HG03378 (cell line): ENCODE data around the gene HDDC3.
"Not testable (repeated sequence)": the region's sequence is repeated elsewhere in the genome, so short reads cannot be mapped to it uniquely, and the experiment has no call there.

Source experiments
- ATAC-seq: cut with Tn5 transposase; IDR thresholded peaks from one replicate; pipeline ENCODE4 v1.9.1; 2021; ENCODE audit warnings: mild to moderate bottlenecking, moderate library complexity; ENCODE audit not compliant: unreplicated experiment

HDDC3 gene

DNA sequence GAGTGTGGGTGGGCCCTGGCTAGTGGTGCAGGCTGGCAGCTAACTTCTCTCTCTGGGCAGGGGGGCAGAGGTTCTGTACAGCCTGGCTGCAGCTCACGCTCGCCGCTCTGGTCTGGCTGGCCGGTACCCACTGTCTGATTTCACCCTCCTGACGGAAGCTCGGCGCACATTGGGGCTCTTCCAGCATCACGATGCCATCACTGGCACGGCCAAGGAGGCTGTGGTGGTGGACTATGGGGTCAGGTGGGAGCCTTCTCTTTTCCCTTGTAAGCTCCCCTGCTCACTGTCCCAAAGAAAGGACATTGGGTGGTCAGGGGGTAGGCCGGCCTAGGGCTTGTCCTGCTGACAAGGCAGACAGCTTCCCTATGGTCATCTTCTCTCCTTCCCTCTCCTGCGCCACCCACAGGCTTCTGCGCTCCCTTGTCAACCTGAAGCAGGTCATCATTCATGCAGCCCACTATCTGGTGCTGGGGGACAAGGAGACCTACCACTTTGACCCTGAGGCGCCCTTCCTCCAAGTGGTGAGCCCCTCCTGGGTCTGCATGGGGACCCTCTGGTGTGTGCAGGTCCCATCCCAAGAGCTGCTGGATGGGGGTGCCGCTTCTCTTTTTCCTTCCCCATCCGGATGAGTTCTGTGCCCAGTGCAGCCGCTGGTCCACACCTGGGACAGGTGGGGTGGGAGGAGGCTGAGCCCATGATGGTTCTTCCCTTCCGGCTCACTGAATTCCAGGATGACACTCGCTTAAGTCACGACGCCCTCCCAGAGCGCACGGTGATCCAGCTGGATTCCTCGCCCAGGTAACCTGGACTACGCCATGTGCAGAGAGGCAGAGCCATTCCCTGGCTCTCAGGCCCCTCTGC, 21.7 kb downstream of the HDDC3 start:
- no peak for ATAC-seq

- ATAC-seq, result no peak
Observed at GRCh38 chr15:90909976-90910375, 22.4 kb downstream of the HDDC3 start.

- not testable (repeated sequence) for ATAC-seq
Observed at GRCh38 chr15:90909449-90909848, 22.9 kb downstream of the HDDC3 start.

DNA sequence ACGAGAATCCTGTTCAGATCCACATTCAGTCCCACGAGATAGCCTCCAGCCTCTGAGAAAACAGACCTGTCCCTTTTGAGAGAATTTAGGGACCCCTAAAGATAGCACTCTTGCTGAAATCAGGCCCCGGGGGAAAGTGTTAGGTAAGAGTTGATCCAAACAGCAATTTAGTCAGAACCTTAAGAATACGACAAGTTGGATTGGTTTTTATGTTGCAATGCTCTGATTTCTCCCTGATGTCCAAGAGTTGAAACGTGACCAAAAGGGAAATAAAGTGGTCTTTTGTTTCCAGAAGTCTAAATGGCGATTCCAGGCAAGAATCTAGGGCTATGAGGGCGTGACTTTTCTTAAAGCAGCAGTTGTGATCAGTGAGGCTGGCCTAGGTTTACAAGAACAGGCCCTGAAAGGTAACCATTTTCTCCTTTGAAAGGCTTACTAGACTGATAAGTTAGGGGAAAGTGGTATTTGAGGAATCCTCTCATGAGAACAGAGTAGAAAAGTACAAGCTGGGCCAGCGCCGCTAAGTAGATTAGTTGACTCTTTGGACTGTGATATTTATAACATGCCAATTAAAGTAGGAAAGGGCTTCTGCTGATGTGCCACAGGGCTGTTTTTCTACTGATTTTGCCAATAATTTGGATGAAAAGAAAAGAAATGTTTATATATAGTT, 24.4 kb downstream of the HDDC3 start:
- no peak for ATAC-seq

- ATAC-seq, result no peak
Observed at GRCh38 chr15:90907051-90907660, 25.2 kb downstream of the HDDC3 start.

DNA sequence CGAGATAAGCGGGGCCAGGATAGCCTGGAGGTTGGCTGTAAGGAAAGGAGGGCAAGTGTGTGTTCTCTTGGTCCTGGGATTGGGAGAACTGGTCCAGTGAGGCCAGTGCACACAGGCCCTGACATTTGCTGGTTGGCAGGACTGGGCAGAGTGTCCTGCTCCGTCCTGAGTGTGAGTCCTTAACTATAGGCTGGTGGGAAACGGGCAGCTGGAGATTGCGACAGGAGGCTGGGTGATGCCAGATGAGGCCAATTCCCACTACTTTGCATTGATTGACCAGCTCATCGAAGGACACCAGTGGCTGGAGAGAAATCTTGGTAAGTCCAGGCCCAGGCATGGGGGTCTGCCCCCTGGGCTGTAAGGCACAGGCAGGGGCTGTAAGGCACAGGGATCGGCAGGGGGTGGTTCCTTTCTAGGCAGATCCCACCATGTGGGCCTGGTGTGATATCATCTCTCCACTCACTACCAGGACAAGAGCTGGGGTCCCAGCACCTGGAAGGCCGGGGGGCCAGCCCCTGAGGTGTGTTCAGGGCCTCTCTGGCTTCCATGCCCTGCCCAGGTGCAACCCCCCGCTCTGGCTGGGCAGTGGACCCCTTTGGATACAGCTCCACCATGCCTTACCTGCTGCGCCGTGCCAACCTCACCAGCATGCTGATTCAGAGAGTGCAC, 26.0 kb downstream of the HDDC3 start:
- ATAC-seq, result no peak

GRCh38 chr15:90905306-90906180, 26.8 kb downstream of the HDDC3 start:
- no peak for ATAC-seq

DNA sequence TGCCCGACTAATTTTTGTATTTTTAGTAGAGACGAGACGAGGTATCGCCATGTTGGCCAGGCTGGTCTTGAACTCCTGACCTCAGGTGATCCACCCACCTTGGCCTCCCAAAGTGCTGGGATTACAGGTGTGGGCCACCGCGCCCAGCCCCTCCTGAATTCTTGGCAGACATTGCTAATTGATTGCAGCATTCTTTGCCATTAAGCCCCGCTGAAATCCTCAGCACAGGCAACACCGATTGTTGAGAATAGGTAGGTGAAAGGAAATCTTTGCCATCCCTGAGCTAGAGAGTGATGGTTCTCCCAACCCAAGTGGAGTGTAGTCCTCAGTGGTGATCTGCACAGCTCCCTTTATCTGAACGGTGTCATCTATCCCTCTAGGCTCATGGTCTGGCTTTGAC, 27.6 kb downstream of the HDDC3 start:
- ATAC-seq, result no peak

DNA sequence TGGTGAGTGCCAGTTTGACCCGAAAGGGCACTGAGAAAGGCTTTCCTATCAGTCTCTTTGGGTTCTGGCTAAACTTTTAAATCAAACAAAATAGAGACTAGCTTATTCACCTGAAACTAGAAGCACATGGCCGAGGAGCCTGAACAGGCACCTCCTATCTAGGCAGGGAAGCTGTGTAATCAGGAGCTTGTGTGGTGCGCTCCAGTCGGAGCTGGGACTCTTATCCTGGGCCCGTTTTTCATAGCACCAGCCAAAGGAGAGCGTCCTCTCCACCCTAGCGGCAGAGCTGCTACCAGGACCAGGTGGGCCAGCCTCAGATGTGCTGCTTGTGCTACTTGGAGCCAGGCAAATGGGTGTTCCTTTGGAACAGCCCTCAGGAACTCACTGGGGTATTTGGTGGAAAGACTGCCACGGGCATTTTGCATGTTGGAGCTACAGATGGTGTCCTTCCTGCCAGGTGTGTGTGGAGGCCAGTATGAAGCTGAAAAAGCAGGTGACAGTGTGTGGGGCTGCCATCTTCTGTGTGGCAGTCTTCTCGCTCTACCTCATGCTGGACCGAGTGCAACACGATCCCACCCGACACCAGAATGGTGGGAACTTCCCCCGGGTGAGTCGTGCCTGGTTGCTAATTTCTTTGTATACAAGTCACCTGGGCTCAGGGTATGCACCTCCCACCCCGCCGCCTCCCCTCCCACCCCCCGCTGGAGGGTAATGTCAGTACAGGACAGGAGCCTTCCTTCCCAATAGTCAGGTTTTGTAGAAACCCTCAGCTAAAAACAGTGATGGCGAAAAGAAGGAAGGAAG, 28.4 kb downstream of the HDDC3 start:
- ATAC-seq, result no peak

DNA sequence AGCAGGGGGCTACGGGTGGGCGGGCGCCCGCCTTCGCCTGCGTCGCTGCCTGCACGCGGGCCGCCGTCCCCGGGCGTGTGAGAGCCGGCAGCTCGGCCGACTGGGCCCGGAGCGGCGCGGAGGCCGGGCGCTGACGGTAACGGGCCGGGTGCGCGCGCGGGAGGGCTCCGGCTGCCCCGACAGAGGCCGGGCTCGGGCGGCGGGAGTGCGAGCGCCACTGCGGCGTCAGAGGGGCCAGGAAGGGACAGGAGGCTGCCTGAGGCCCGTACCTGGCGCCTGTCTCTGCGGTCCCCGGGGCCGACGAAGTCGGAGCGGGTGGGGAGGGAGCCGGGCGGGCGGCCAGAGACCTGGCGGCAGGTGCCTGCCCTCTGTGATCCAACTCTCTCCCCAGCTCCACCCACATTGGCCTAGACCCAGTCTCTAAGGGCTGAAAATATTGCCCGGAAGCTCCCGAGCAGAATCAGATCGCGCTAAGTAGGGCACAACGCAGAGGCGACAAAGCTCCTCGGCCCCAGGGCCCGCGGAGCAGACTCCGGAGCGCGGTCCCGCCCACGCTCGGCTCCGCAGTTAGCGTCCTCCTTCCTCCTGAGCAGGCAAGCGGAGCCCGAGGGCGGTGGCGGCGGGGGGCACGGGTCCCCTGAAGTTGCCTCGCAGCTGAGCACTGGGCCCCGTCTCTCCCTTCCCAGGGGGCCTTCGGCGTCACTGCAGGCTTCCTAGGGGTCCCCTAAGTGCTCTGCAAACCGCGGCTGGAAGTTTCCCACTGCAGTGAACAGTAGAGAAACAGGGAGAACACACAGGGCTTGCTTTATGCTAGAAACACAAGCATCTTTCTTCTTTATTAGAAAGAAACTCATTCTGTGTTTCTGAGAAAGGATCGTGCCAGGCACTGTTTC, 29.3 kb downstream of the HDDC3 start, which contains the start of gene MAN2A2:
Gene MAN2A2, plus strand, starts transcription at position 463 of the 893 bp plus-strand sequence. CDS start 906 bp downstream, outside the sequence.
- peak; percentile 65 for ATAC-seq

- ATAC-seq, result peak; percentile 62
Observed at GRCh38 chr15:90902040-90902839, 30.1 kb downstream of the HDDC3 start.

DNA sequence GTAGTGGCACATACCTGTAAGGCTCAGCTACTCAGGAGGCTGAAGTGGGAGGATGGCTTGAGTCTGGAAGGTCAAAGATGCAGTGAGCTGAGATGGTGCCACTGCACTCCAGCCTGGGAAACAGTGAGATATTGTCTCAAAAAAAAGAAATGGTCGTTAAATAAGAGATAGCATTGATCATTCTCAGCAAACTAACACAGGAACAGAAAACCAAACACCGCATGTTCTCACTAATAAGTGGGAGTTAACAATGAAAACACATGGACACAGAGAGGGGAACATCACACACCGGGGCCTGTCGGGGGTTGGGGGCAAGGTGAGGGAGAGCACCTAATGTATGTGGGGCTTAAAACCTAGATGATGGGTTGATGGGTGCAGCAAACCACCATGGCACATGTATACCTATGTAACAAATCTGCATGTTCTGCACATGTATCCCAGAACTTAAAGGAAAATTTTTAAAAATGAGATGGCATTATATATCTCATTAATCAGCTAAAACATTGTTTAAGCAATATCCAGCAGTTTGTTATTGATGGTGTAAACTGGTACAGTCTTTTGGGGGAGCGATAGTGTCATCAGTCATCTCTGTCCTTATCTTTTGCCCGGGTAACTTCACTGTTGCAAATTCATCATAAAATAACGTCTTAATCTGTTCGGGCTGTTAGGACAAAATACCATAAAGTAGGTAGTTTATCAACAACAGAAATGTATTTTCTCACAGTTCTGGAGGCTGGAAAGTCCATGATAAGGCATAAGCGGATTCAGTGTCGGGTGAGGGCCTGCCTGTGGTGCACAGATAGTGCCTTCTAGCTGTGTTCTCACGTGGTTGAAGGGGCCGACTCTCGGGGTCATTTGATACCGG, 30.9 kb downstream of the HDDC3 start:
- ATAC-seq, result no peak

DNA sequence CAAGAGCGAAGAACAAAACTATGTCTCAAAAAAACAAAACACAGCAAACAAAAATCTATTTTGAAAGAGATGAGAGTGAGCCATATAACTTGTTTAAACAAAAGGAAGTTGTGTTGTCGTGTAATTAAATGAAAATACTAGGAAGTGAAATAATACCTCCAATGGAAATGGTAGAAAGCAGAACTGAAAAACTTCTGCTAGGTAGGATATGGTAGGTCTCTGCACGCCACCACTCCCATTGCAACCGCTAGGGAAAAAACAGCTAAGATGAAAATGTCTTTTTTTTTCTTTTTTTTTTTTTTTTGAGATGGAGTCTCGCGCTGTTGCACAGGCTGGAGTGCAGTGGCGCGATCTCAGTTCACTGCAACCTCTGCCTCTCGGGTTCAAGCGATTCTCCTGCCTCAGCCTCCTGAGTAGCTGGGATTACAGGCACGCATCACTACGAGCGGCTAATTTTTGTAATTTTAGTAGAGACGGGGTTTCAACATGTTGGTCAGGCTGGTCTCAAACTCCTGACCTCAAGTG, 35.2 kb downstream of the HDDC3 start:
- ATAC-seq, result peak; percentile 65

DNA sequence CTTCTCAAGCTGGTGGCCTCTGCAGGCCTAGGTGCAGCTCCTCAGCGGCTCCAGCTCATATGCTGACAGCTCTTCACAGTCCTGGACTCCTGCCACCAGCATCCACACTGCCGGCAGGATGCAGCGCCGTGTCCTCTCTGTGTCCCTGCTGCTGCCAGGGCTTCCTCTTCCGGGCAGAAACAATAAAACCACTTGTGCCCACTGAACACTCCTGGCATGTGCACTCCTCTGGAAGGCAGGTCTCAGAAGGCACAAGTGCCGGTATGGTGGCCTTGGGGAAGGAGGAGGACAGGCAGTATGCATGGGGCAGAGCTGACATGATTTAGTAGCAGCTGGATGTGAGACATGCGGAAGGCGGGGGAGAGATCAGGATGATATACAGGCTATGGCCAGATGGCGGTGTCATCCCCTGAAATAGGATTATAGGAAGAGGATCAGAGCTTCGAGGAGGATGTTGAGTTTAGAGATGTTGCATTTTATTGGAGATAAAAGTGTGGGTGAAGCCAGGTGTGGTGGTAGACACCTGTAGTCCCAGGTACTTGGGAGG, 36.7 kb downstream of the HDDC3 start:
- no peak for ATAC-seq

DNA sequence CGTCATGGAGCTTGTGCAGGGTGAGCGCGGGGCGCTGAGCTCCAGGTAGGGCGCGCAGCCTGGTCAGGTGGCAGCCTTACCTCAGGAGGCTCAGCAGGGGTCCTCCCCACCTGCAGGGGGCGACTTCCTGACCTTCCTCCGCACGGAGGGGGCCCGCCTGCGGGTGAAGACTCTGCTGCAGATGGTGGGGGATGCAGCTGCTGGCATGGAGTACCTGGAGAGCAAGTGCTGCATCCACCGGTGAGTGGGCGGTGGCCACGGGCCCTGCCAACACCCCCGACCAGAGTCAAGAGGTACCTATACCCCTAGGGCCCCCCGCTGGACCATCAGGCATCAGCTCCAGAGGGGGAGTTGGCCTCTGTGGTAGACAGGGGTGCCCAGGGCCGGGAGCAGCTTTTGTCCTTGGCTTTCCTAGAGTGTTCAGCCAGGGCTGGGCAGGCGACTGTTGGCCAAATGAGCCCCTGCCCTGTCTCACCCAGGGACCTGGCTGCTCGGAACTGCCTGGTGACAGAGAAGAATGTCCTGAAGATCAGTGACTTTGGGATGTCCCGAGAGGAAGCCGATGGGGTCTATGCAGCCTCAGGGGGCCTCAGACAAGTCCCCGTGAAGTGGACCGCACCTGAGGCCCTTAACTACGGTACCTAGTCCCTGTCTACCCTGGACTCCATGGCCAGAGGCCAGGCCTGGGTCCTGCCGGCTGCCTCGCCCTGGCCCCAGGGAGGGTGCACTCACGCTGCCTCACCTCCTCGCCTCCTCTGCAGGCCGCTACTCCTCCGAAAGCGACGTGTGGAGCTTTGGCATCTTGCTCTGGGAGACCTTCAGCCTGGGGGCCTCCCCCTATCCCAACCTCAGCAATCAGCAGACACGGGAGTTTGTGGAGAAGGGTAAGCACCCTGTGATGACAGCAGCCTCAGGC, 38.9 kb downstream of the HDDC3 start:
- ATAC-seq, result no peak
